RWPE2 (cell line): Measurements from ENCODE around the gene TSPAN18.
"Not testable (repeated sequence)": the region's sequence is repeated elsewhere in the genome, so short reads cannot be mapped to it uniquely, and the experiment has no call there.

Experiments used
- ATAC-seq: fragments of 200-7000 bp; cut with Tn5 transposase; 3 replicates; pipeline ENCODE4 v1.9.1; 2021; ENCODE audit warnings: low read depth
- DNase-seq: peaks from one replicate; pipeline ENCODE4 v3.0.0-alpha.2; 2020; ENCODE audit warnings: low spot score
- H3K27ac ChIP-seq: fragments of 450-650 bp; 2 replicates; pipeline ENCODE4 v1.5.1; 2017; ENCODE audit warnings: mild to moderate bottlenecking; ENCODE audit not compliant: poor library complexity, severe bottlenecking
- H3K27me3 ChIP-seq: fragments of 250-450 bp; sonication (Bioruptor Pico); 2 replicates; pipeline ENCODE4 v1.5.1; 2021; ENCODE audit warnings: mild to moderate bottlenecking, moderate library complexity; ENCODE audit not compliant: insufficient read depth, poor library complexity, severe bottlenecking
- H3K36me3 ChIP-seq: fragments of 250-450 bp; sonication (Bioruptor Pico); 2 replicates; pipeline ENCODE4 v1.5.1; 2020; ENCODE audit warnings: low read depth, mild to moderate bottlenecking, moderate library complexity
- H3K4me1 ChIP-seq: fragments of 250-450 bp; sonication (Bioruptor Pico); 2 replicates; pipeline ENCODE4 v1.5.1; 2021; ENCODE audit warnings: mild to moderate bottlenecking, moderate library complexity; ENCODE audit not compliant: insufficient read depth, poor library complexity, severe bottlenecking
- H3K4me3 ChIP-seq: fragments of 250-450 bp; sonication (Bioruptor Pico); 2 replicates; pipeline ENCODE4 v1.5.1; 2021; ENCODE audit warnings: mild to moderate bottlenecking, moderate library complexity; ENCODE audit not compliant: severe bottlenecking
- H3K9me3 ChIP-seq: fragments of 250-450 bp; sonication (Bioruptor Pico); 2 replicates; pipeline ENCODE4 v1.5.1; 2021; ENCODE audit warnings: mild to moderate bottlenecking, moderate library complexity; ENCODE audit not compliant: severe bottlenecking
- CTCF ChIP-seq: fragments of 450-650 bp; IDR thresholded peaks from one replicate; pipeline ENCODE4 v1.5.1; 2017; ENCODE audit warnings: mild to moderate bottlenecking, moderate library complexity; ENCODE audit not compliant: poor library complexity, severe bottlenecking

The TSPAN18 gene

DNA sequence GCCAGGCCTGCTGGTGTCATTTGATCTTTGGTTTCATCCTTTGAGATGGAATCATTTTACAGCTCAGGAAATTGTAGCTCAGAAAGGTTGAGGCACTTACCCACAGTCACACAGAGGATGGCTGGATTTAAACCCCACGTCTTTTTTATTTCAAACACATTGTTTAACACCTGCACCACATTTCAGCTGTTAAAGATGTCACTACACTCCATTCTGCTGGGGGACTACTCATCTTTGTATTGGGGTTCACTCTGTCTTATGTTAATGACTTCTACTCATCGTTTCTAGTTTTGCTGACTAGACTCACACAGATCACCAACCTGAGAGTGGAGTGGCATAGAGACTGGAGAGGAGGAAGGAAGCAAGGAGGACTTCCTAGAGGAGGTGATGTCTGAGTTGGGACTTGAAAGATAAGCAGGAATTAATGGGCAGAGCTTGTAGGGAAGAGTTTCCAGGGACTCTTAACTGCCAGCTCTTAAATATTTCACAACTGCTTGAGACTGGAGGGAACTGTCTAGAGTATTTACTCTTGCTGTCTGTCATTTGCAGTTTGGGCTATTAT, 143.9 kb downstream of the TSPAN18 start:
- Histone ChIP-seq H3K27me3 (no peaks in the 10 kb centered on the region), H3K9me3 (no peaks in the 10 kb centered on the region), H3K36me3 (no peaks in the 10 kb centered on the region), H3K4me1 (no peaks in the 10 kb centered on the region), H3K27ac (no peak overlapping the region), H3K4me3 (no peak overlapping the region)
- no peak for TF ChIP-seq CTCF
- no peak for DNase-seq
- no peak for ATAC-seq

DNA sequence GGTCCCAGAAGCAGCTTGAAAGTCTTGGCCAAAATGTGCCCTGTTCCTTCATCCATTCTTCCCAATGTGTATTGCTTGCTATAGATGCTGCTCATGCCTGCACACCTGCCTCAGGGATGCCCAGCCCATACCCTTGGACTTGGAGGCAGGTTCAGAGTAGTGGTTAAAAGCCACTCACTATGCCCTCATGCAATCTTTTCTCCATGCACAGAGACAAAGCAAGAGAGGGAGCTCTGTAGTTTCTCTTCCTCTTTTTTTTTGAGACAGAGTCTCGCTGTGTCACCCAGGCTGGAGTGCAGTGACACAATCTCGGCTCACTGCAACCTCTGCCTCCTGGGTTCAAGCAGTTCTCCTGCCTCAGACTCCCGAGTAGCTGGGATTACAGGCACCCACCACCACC, 144.9 kb downstream of the TSPAN18 start:
- not testable (repeated sequence) for H3K27me3 ChIP-seq, DNase-seq, ATAC-seq, H3K4me1 ChIP-seq, H3K27ac ChIP-seq, H3K36me3 ChIP-seq, H3K9me3 ChIP-seq, H3K4me3 ChIP-seq

DNA sequence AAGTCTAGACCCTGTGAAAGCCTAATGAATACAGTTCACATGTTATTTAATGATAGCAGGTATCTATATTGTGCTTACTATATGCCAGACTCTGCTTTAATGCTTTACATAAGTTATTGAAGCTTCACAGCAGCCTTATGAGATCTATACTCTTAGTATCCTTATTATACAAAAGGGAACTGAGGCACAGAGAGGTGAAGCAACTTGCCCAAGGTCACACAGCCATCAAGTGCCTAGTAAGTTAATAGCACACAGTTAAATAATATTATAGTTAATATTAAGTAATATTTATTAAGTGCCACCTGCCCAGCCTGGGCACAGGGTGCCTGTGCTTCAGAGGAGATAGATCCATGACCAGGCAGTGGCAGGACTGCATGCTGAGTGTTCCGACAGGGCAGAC, 145.8 kb downstream of the TSPAN18 start:
- Histone ChIP-seq H3K36me3 (no peaks in the 10 kb centered on the region), H3K4me1 (no peaks in the 10 kb centered on the region), H3K27ac (no peak overlapping the region), H3K27me3 (no peaks in the 10 kb centered on the region), H3K4me3 (no peak overlapping the region), H3K9me3 (no peaks in the 10 kb centered on the region)
- no peak for DNase-seq
- no peak for ATAC-seq
- TF ChIP-seq CTCF = no peak

GRCh38 chr11:44873537-44873936, 146.8 kb downstream of the TSPAN18 start:
- ATAC-seq (no peak), DNase-seq (no peak)
- Histone ChIP-seq H3K4me1 (no peaks in the 10 kb centered on the region), H3K4me3 (no peak overlapping the region), H3K27ac (no peak overlapping the region), H3K9me3 (no peaks in the 10 kb centered on the region), H3K27me3 (no peaks in the 10 kb centered on the region), H3K36me3 (no peaks in the 10 kb centered on the region)
- no peak for TF ChIP-seq CTCF

DNA sequence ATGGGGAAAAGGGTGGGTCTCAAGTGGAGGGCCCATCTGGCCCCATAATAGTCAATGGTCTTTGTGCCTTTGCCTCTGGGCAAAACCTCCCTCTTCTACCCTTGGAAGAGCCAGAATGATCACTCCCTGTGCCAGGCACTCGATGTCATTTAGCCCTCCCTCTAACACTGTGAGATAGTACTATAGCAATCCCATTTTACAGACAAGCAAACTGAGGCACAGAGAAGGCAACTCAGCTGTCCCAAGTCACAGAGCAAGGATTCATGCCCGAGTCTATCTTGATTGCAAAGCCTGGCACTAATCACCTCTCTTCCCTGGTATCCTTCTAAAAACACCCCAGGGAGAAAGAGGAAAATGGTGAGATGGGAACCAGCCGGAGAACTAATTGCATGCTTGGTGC, 147.5 kb downstream of the TSPAN18 start:
- Histone ChIP-seq H3K36me3 (no peaks in the 10 kb centered on the region), H3K9me3 (no peaks in the 10 kb centered on the region), H3K4me3 (no peak overlapping the region), H3K27me3 (no peaks in the 10 kb centered on the region), H3K27ac (no peak overlapping the region), H3K4me1 (no peaks in the 10 kb centered on the region)
- DNase-seq (no peak), ATAC-seq (no peak)
- TF ChIP-seq CTCF = no peak
